GM18951 (cell line): Measurements from ENCODE around the gene CCL4.

Experiments
- POLR2A ChIP-seq: IDR thresholded peaks from 4 replicates; pipeline ENCODE4 v1.6.1; 2011; ENCODE audit warnings: mild to moderate bottlenecking; ENCODE audit not compliant: insufficient read length, insufficient read depth; ENCODE audit errors: extremely low read depth
- in situ Hi-C: fragments of 300-500 bp; cut with MboI; formaldehyde crosslinking; loops from one replicate; pipeline ENCODE4 v1.12.0; 2022; ENCODE audit warnings: low sequenced_read_pairs, mixed read lengths, inconsistent platforms; ENCODE audit not compliant: unreplicated experiment

CCL4 gene

GRCh38 chr17:36103401-36103975 lies at the start of gene CCL4:
TSS of gene CCL4 (plus strand) at chr17:36103827. CDS start at chr17:36103906, 79 bp downstream.
- TF ChIP-seq POLR2A = peak; percentile 42
- in situ Hi-C loops = loop anchor here (10.0 kb wide), 1 partner anchor 111 kb away; the partner anchor contains the start of gene CCL4L2

GRCh38 chr17:36055171-36055570 lies 48.5 kb upstream of the CCL4 start:
- no peak for TF ChIP-seq POLR2A
- in situ Hi-C loops = no loop called here

- in situ Hi-C loops = no loop called here
- no peak for TF ChIP-seq POLR2A
Observed at GRCh38 chr17:36055921-36056520, 47.6 kb upstream of the CCL4 start.

GRCh38 chr17:36057911-36058310 lies 45.7 kb upstream of the CCL4 start:
- in situ Hi-C loops = no loop called here
- TF ChIP-seq POLR2A = no peak

- TF ChIP-seq POLR2A = no peak
- in situ Hi-C loops = no loop called here
Observed at GRCh38 chr17:36059406-36059805, 44.2 kb upstream of the CCL4 start.

GRCh38 chr17:36060816-36061215 lies 42.8 kb upstream of the CCL4 start:
- no peak for TF ChIP-seq POLR2A
- in situ Hi-C loops = no loop called here

- TF ChIP-seq POLR2A = no peak
- in situ Hi-C loops = no loop called here
Observed at GRCh38 chr17:36063786-36064541, 39.7 kb upstream of the CCL4 start, which contains the start of gene CCL18. TSS of gene CCL18 (plus strand) at chr17:36064272. CDS start at chr17:36064343, 71 bp downstream.

- in situ Hi-C loops = no loop called here
Observed at GRCh38 chr17:36066365-36066985, 37.2 kb upstream of the CCL4 start.

GRCh38 chr17:36068524-36068923 lies 35.1 kb upstream of the CCL4 start:
- no peak for TF ChIP-seq POLR2A
- in situ Hi-C loops = no loop called here

More at GRCh38 chr17:36066365-36066985, 37.2 kb upstream of the CCL4 start:
- no peak for TF ChIP-seq POLR2A

- TF ChIP-seq POLR2A = no peak
- in situ Hi-C loops = no loop called here
Observed at GRCh38 chr17:36069136-36069535, 34.5 kb upstream of the CCL4 start.

- no peak for TF ChIP-seq POLR2A
- in situ Hi-C loops = no loop called here
Observed at GRCh38 chr17:36070427-36070826, 33.2 kb upstream of the CCL4 start.

- no peak for TF ChIP-seq POLR2A
- in situ Hi-C loops = no loop called here
Observed at GRCh38 chr17:36071751-36072150, 31.9 kb upstream of the CCL4 start.

- TF ChIP-seq POLR2A = no peak
- in situ Hi-C loops = no loop called here
Observed at GRCh38 chr17:36072431-36073121, 31.1 kb upstream of the CCL4 start.
